GM18508 (cell line): ENCODE data around the gene HDAC3.
"Not testable (repeated sequence)": the region's sequence is repeated elsewhere in the genome, so short reads cannot be mapped to it uniquely, and the experiment has no call there.

Source experiments
- ATAC-seq: cut with Tn5 transposase; IDR thresholded peaks from one replicate; pipeline ENCODE4 v1.9.1; 2021; ENCODE audit warnings: moderate number of reproducible peaks; ENCODE audit not compliant: insufficient read depth, unreplicated experiment

The HDAC3 gene

GRCh38 chr5:141637123-141637766 lies 596 bp upstream of the HDAC3 start:
- no peak for ATAC-seq

- ATAC-seq: no peak
Observed at GRCh38 chr5:141636106-141636412, 590 bp downstream of the HDAC3 start.

DNA sequence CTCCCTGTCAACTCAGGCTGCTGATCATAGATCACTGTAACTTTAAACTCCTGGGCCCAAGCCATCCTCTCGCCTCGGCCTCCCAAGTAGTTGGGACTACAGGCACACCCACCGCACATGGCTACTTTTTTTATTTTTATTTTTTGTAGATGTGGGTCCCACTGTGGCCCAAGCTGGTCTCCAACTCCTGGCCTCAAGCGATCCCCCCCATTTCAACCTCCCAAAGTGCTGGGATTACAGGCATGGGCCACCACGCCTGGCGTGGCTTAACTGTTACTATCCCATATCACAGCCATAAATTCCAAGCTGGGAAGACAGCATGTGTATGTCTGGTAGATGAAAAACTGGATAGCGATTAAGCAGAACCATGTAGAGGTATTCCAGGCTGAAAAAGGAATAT lies 1.0 kb downstream of the HDAC3 start:
- ATAC-seq: no peak

- no peak for ATAC-seq
Observed at GRCh38 chr5:141634720-141635119, 1.9 kb downstream of the HDAC3 start.

GRCh38 chr5:141633871-141634561 lies 2.6 kb downstream of the HDAC3 start:
- peak; percentile 69 for ATAC-seq

GRCh38 chr5:141632650-141633049 lies 4.0 kb downstream of the HDAC3 start:
- ATAC-seq: no peak

DNA sequence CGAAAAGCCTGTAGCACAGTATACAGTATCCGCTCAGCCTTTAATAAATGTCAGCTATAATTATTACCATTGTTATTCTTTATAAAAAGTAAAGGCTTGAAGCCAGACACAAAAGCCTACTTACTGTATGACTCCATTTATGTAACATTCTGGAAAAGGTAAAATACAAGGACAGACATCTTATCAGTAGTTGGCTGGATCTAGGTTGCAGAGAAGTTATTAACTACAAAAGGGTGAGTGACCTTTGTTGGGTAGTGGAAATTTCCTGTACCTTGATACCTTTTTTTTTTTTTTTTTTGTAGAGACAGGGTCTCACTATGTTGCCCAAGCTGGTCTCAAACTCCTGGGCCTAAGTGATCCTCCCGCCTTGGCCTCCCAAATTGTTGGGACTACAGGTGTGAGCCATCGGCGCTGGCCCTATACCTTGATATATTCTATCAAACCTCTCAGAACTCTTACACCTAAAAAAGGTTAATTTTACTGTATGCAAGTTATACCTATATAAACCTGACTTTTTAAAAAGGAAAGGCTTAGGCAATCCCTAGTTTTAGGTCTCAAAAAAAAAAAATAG lies 6.0 kb downstream of the HDAC3 start:
- ATAC-seq: no peak

DNA sequence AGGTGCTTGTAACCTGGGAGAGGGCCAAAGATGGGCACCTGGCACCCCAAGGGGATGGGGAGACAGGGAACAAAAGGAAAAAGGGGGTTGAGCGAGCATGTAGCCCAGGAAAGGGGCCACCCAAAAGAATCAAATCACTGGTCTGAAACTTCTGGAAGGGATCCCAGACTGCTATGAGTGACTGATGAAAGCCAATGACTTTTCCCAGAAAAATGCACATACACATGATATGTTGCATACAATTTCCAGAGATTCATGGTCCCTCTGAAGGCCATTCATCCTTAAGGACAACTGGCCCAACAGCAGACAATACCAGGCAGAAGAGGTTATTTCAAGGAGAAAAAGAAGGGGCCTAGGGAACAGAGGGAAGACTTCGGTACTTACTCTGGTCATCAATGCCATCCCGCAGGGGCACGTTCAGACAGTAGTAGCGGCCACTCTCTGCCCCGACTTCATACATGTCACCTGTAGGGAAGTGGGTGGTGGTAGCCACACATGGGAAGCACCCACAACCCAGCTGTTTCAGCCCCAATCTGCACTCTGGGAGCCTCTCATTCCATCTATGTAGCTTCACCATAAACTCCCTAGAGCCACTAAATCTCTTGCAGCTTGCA lies 8.4 kb downstream of the HDAC3 start:
- no peak for ATAC-seq

- ATAC-seq: no peak
Observed at GRCh38 chr5:141623611-141624010, 13.0 kb downstream of the HDAC3 start.

DNA sequence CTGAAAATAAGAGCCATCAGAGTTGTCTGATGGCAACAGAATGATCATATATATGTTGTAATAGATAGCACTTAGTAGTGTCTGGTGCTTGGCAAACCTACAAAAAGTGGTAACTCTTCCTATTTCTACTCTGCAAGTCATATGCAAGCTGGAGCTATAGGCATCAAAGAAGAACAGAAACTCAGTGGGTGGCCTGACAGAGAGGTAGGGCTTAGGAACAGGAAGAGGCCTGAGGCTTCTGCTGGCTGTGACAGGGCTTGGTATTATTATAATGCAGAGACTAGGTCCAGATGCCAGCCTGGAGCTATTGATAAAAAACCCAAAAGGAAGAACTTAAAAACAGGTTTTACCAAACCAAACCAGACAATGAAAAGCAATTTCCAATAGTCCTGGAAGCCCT lies 13.5 kb downstream of the HDAC3 start:
- ATAC-seq: peak; percentile 56

GRCh38 chr5:141618804-141619554 lies 17.7 kb downstream of the HDAC3 start, which contains the start of gene DIAPH1:
Gene DIAPH1, minus strand, starts transcription at chr5:141619000. Its CDS starts 86 bp downstream, at chr5:141618914.
- peak; percentile 47 for ATAC-seq

DNA sequence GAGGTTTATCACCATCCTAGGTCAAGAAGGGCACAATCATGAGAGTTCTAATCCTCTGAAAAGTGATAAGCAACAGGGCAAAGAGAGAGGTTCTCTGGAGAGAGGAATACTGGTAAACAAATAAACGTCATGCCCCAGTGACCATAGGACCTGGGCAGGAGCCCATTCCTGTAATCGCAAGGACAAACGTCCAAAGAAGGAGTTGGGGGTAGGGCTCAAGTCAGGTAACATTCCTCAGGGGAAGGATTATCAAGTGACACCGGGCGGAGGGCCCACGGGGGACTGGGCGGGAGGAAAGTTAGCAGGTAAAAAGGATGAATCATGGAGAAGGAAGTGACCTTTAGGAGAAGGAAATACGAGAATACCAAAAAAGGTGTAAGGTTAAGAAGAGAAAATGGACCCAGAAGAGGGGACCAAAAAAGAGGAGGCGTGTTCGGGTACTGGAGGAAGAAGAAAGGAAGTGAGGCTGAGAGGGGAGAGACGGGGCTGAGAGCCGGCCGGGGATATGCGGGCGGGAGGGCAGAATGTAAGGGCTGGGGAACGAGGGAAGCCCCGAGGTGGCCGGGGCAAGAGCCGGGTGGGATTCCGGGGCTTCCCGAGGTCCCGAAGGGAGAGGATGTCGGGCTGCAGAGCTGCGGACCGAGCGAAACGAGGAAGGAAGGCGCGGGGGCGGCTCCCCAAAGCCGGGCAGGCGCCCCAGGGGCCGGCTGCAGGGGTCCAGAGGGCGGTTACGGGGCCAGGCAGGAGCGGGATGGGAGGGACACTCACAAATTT lies 18.4 kb downstream of the HDAC3 start:
- ATAC-seq: peak; percentile 14

DNA sequence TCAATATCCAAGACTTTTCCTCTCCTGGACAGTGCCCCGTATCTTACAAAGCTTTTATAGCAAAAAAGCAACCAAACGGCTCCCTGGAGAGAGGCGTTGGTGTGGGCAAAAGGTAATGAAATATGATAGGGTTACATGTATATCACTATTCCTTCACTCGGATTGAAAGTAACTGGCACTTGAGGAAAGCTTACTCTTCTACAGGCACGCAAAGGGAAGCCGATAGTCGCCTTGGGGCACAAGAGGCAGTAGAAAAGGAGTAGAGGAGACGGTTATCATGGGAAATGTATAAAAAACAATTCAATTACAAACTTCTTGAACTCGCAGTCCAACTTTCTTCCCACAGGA lies 19.0 kb downstream of the HDAC3 start:
- no peak for ATAC-seq

DNA sequence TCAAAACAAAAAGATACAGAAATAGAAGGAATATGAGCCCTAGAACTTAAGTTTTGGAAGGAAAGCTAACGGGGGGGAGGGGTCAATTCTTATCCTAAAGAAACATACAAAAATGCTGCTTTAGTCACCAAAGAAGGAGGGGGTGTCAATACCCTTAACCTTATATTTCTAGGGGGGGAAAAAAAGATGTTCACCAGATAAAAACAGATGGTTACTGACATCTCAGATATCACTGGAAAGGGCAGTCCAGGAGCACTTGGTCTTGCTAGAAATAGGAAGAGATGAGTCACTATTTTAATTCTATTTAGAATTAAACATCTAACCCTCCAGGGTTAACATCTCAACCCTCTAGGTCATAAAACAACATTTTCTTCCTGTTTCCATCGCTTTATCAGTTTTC lies 19.5 kb downstream of the HDAC3 start:
- ATAC-seq: no peak

GRCh38 chr5:141615991-141616720 lies 20.5 kb downstream of the HDAC3 start:
- no peak for ATAC-seq

- ATAC-seq: no peak
Observed at GRCh38 chr5:141613344-141613743, 23.3 kb downstream of the HDAC3 start.

DNA sequence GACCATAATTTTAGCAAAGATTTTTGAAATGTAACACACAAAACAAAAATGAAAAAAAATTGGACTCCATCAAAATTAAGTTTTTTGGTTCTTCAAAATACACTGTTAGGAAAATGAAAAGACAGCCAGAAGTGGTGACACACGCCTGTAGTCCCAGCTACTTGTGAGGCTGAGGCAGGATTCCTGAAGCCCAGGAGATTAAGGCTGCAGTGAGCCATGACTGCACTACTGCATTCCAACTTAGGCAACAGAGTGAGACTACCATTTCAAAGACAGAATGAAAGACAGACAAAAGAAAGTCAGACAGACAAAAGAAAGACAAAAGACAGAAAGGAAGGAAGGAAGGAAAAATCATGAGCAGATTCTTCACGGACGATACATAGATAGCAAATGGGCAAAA lies 25.4 kb downstream of the HDAC3 start:
- ATAC-seq: no peak

- not testable (repeated sequence) for ATAC-seq
Observed at GRCh38 chr5:141609921-141610320, 26.7 kb downstream of the HDAC3 start.

- no peak for ATAC-seq
Observed at GRCh38 chr5:141609044-141609443, 27.6 kb downstream of the HDAC3 start.
